SU-DHL-6 (cell line): ENCODE measurements around the gene NFIA.
A peak's percentile ranks its signal among the peaks of the same experiment; 100 is the strongest.

Experiments used
- H2AFZ ChIP-seq: fragments of 200-600 bp; sonication (generic); 2 replicates; pipeline ENCODE4 v1.6.1; 2014; ENCODE audit warnings: low read depth, mild to moderate bottlenecking, moderate library complexity, mixed read lengths, antibody characterized with exemption, low read length; ENCODE audit not compliant: severe bottlenecking
- H3F3A ChIP-seq: fragments of 200-600 bp; shearing (Covaris generic); 2 replicates; pipeline ENCODE4 v1.6.0; 2016; ENCODE audit warnings: antibody characterized with exemption, mild to moderate bottlenecking; ENCODE audit not compliant: insufficient read depth
- H3K27ac ChIP-seq: fragments of 200-600 bp; sonication (generic); 2 replicates; pipeline ENCODE4 v1.5.1; 2016; ENCODE audit warnings: low read depth, mild to moderate bottlenecking, low read length, moderate library complexity, mixed read lengths
- H3K27me3 ChIP-seq: fragments of 200-600 bp; sonication (generic), shearing (Covaris generic); 2 replicates; pipeline ENCODE4 v1.6.0; 2014; ENCODE audit warnings: mild to moderate bottlenecking, low read length
- H3K36me3 ChIP-seq: fragments of 200-600 bp; sonication (generic); 2 replicates; pipeline ENCODE4 v1.6.1; 2014; ENCODE audit warnings: mild to moderate bottlenecking, low read length, mixed read lengths
- H3K4me2 ChIP-seq: fragments of 300-600, 200-600 bp; shearing (Covaris generic), sonication (generic); 2 replicates; pipeline ENCODE4 v1.6.0; 2014; ENCODE audit warnings: low read length, low read depth, mild to moderate bottlenecking; ENCODE audit not compliant: poor library complexity, severe bottlenecking
- H3K4me3 ChIP-seq: fragments of 200-600 bp; sonication (generic); 2 replicates; pipeline ENCODE4 v1.5.1; 2014; ENCODE audit warnings: antibody characterized with exemption, low read length, mild to moderate bottlenecking, mixed read lengths; ENCODE audit not compliant: insufficient read depth, poor library complexity, severe bottlenecking
- H3K79me2 ChIP-seq: fragments of 200-600 bp; sonication (generic); 2 replicates; pipeline ENCODE4 v1.6.1; 2014; ENCODE audit warnings: mild to moderate bottlenecking, low read length, moderate library complexity; ENCODE audit not compliant: insufficient read depth
- H3K9ac ChIP-seq: fragments of 200-600 bp; sonication (generic); 2 replicates; pipeline ENCODE4 v1.7.0; 2014; ENCODE audit warnings: mild to moderate bottlenecking, low read length
- H3K9me2 ChIP-seq: fragments of 200-600 bp; sonication (generic); replicated peaks from 2 replicates; pipeline ENCODE4 v1.6.1; 2014; ENCODE audit warnings: low read length; ENCODE audit not compliant: insufficient read depth
- H3K9me3 ChIP-seq: fragments of 200-600 bp; sonication (generic); 2 replicates; pipeline ENCODE4 v1.6.1; 2014; ENCODE audit warnings: low read length, mixed read lengths; ENCODE audit not compliant: insufficient read depth
- H4K20me1 ChIP-seq: fragments of 200-600 bp; sonication (generic); 2 replicates; pipeline ENCODE4 v1.6.1; 2014; ENCODE audit warnings: low read depth, mild to moderate bottlenecking, antibody characterized with exemption, low read length, moderate library complexity, mixed read lengths
- CTCF ChIP-seq: fragments of 200-600 bp; sonication (generic); IDR thresholded peaks from one replicate; pipeline ENCODE4 v1.5.1; 2017; ENCODE audit warnings: antibody characterized with exemption, mild to moderate bottlenecking, low read length, moderate library complexity; ENCODE audit not compliant: insufficient read depth, poor library complexity, severe bottlenecking
- EZH2phosphoT487 ChIP-seq: fragments of 200-600 bp; sonication (generic), shearing (Covaris generic); conservative IDR thresholded peaks from 2 replicates; pipeline ENCODE4 v1.6.1; 2018; ENCODE audit warnings: mild to moderate bottlenecking, antibody characterized with exemption, low read length, moderate library complexity, mixed read lengths

NFIA gene

DNA sequence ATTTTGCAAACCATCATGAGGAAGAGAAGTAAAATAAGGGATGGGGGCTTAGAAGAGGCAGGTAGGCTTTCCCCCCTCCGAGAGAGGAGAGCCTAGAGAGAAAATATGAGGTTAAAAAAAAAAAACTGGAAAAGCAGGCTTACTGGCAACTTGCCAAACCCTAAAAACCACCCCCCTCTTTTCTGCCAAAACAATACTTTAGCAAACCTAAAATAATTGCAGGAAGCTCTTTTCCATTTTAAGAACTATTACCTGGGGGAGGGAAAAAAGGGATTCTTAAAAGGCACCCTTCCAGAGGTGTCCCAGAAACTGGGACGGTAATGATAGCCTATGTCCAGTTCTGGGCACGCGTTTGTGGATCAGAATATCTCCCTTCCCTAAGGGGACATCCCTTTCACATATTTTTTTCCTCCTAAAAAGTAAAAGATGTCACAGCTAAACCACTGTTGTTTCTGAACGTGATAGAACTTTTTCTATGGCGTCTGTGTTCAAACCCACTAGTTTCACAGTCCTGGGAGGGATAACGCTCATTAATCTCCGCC is 1.1 kb upstream of the NFIA start:
- H2AFZ ChIP-seq = peak overlapping the region; percentile 72
- peak overlapping the region; percentile 73 for H3K4me2 ChIP-seq
- no peaks in the 10 kb centered on the region for H3K9me2 ChIP-seq
- H3K9me3 ChIP-seq = no peaks in the 10 kb centered on the region
- H3K9ac ChIP-seq = peak overlapping the region; percentile 70
- peaks cover 20% of the 10 kb centered on the region; the same call in 1 of the 2 replicates for H4K20me1 ChIP-seq
- H3K27ac ChIP-seq = peak overlapping the region; percentile 28
- H3F3A ChIP-seq = peaks cover 58% of the 10 kb centered on the region
- no peaks in the 10 kb centered on the region; the same call in 1 of the 2 replicates for H3K79me2 ChIP-seq
- peak overlapping the region; percentile 72 for H3K4me3 ChIP-seq
- peaks cover 3% of the 10 kb centered on the region; the same call in 1 of the 2 replicates for H3K36me3 ChIP-seq
- H3K27me3 ChIP-seq = no peaks in the 10 kb centered on the region
- no peak for TF ChIP-seq EZH2phosphoT487
- TF ChIP-seq CTCF = no peak

GRCh38 chr1:61081686-61082310 is 563 bp upstream of the NFIA start:
- no peak for TF ChIP-seq CTCF
- TF ChIP-seq EZH2phosphoT487 = no peak
- Histone ChIP-seq H3K79me2 (no peaks in the 10 kb centered on the region; the same call in 1 of the 2 replicates), H3K36me3 (peaks cover 3% of the 10 kb centered on the region; the same call in 1 of the 2 replicates)

DNA sequence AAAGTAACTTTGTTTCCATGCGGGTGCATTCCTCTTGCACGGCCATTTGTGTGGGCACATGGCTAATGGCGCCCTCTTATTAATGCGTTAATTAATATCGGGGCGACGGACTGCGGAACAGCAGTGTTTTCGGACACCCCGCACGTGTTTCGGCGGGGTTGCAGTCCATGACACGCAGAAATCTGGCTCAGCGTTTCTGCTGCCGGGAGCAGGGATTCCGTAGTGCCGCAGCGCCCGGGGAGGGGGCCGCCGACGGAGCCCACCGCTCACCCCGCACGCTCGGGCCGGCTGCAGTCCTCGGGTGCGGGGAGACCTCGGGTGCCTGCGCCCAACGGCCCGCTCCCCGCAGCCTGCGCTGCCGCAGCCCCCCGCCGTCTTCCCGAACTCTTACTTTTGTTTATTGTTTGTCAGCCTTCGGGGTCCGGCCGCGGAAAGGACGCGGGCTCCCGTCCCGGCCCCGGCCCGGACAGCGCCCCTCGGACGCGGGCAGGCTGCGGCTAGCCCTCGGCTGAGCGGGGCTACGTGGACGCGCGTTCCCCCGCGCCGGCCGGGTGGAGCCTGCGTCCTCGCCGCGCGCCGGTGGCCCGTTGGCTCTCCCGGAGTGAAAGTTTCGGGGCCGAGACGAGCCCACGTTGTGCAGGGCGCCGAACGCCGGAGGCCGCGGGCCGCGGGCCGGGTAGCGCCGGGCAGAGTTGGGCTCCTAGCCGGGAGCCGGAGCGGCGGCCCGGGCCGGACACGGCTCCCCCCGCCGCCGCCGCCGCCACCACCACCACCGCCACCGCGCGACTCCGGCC is 849 bp downstream of the NFIA start:
- H3K36me3 ChIP-seq = peaks cover 3% of the 10 kb centered on the region; the same call in 1 of the 2 replicates
- peak overlapping the region; percentile 89 for H2AFZ ChIP-seq
- peak overlapping the region; percentile 70 for H3K9ac ChIP-seq
- peak overlapping the region; percentile 72 for H3K4me3 ChIP-seq
- H4K20me1 ChIP-seq = peaks cover 20% of the 10 kb centered on the region; the same call in 1 of the 2 replicates
- H3K9me2 ChIP-seq = no peaks in the 10 kb centered on the region
- peak overlapping the region; percentile 67 for H3K4me2 ChIP-seq
- no peak for TF ChIP-seq CTCF
- no peaks in the 10 kb centered on the region for H3K27me3 ChIP-seq
- no peaks in the 10 kb centered on the region; the same call in 1 of the 2 replicates for H3K79me2 ChIP-seq
- no peaks in the 10 kb centered on the region for H3K9me3 ChIP-seq
- H3K27ac ChIP-seq = no peak overlapping the region
- H3F3A ChIP-seq = peaks cover 40% of the 10 kb centered on the region

More at GRCh38 chr1:61081686-61082310, 563 bp upstream of the NFIA start:
- Histone ChIP-seq H4K20me1 (peaks cover 20% of the 10 kb centered on the region; the same call in 1 of the 2 replicates), H3K27ac (peak overlapping the region; percentile 28), H3K4me2 (peak overlapping the region; percentile 73), H3K9ac (peak overlapping the region; percentile 70), H2AFZ (peak overlapping the region; percentile 72), H3F3A (peaks cover 52% of the 10 kb centered on the region), H3K9me2 (no peaks in the 10 kb centered on the region), H3K27me3 (no peaks in the 10 kb centered on the region), H3K9me3 (no peaks in the 10 kb centered on the region), H3K4me3 (peak overlapping the region; percentile 72)
